GM11168 (cell line): ENCODE results near the gene OPN5.

ENCODE experiments used
- in situ Hi-C: fragments of 300-500 bp; cut with MboI; formaldehyde crosslinking; loops from one replicate; pipeline ENCODE4 v1.12.0; 2022; ENCODE audit warnings: low sequenced_read_pairs; ENCODE audit not compliant: unreplicated experiment

Gene OPN5

GRCh38 chr6:47787620-47788497, 6.0 kb downstream of the OPN5 start:
- in situ Hi-C loops, result no loop called here

GRCh38 chr6:47788498-47788884, 6.7 kb downstream of the OPN5 start:
- in situ Hi-C loops, result no loop called here

GRCh38 chr6:47789553-47789952, 7.7 kb downstream of the OPN5 start:
- in situ Hi-C loops, result no loop called here

- in situ Hi-C loops, result no loop called here
Measured at GRCh38 chr6:47792216-47792733, 10.4 kb downstream of the OPN5 start.

GRCh38 chr6:47794577-47795135, 12.8 kb downstream of the OPN5 start:
- in situ Hi-C loops, result no loop called here

GRCh38 chr6:47801984-47802383, 20.2 kb downstream of the OPN5 start:
- in situ Hi-C loops, result no loop called here

- in situ Hi-C loops, result no loop called here
Measured at GRCh38 chr6:47804821-47805220, 23.0 kb downstream of the OPN5 start.

GRCh38 chr6:47809873-47810272, 28.0 kb downstream of the OPN5 start:
- in situ Hi-C loops, result no loop called here

- in situ Hi-C loops, result no loop called here
Measured at GRCh38 chr6:47810885-47811284, 29.1 kb downstream of the OPN5 start.

GRCh38 chr6:47811443-47811842, 29.6 kb downstream of the OPN5 start:
- in situ Hi-C loops, result no loop called here

GRCh38 chr6:47817749-47818148, 35.9 kb downstream of the OPN5 start:
- in situ Hi-C loops, result no loop called here

GRCh38 chr6:47819461-47819860, 37.6 kb downstream of the OPN5 start:
- in situ Hi-C loops, result no loop called here

- in situ Hi-C loops, result no loop called here
Measured at GRCh38 chr6:47822856-47823554, 41.2 kb downstream of the OPN5 start.

- in situ Hi-C loops, result no loop called here
Measured at GRCh38 chr6:47832386-47833100, 50.7 kb downstream of the OPN5 start.

- in situ Hi-C loops, result no loop called here
Measured at GRCh38 chr6:47834196-47834595, 52.4 kb downstream of the OPN5 start.

GRCh38 chr6:47836046-47836445, 54.2 kb downstream of the OPN5 start:
- in situ Hi-C loops, result no loop called here

- in situ Hi-C loops, result no loop called here
Measured at GRCh38 chr6:47836639-47837038, 54.8 kb downstream of the OPN5 start.

GRCh38 chr6:47839645-47840044, 57.8 kb downstream of the OPN5 start:
- in situ Hi-C loops, result no loop called here

- in situ Hi-C loops, result no loop called here
Measured at GRCh38 chr6:47844881-47845280, 63.0 kb downstream of the OPN5 start.

GRCh38 chr6:47846752-47847151, 64.9 kb downstream of the OPN5 start:
- in situ Hi-C loops, result no loop called here
